H9 (cell line): ENCODE results near the gene POU2F1. TPM values are rescaled to one million over a fixed set of nuclear protein-coding genes. Genes with fewer than 3 reads are reported as not detected.
A peak's percentile ranks its signal among the peaks of the same experiment; 100 is the strongest.

ENCODE experiments used
- DNase-seq: peaks from one replicate; pipeline ENCODE4 v3.0.0-alpha.2; 2017
- H2AFZ ChIP-seq: one replicate; pipeline ENCODE4 v1.6.1; 2013; ENCODE audit warnings: mild to moderate bottlenecking, low read length, control low read depth, moderate library complexity
- H2AK5ac ChIP-seq: 2 replicates; pipeline ENCODE4 v1.6.1; 2013; ENCODE audit warnings: low read length, control low read depth, mixed read lengths; ENCODE audit not compliant: insufficient read length
- H2BK120ac ChIP-seq: one replicate; pipeline ENCODE4 v1.6.1; 2013; ENCODE audit warnings: low read depth, mild to moderate bottlenecking, low read length, control low read depth, inconsistent platforms; ENCODE audit not compliant: poor library complexity, severe bottlenecking
- H2BK12ac ChIP-seq: 2 replicates; pipeline ENCODE4 v1.6.1; 2013; ENCODE audit warnings: low read length, control low read depth, mixed read lengths, low read depth; ENCODE audit not compliant: insufficient read length
- H2BK15ac ChIP-seq: 2 replicates; pipeline ENCODE4 v1.6.1; 2013; ENCODE audit warnings: low read depth, low read length, control low read depth
- H2BK20ac ChIP-seq: one replicate; pipeline ENCODE4 v1.6.1; 2013; ENCODE audit warnings: low read depth, mild to moderate bottlenecking, low read length, control low read depth, inconsistent platforms; ENCODE audit not compliant: poor library complexity, severe bottlenecking
- H2BK5ac ChIP-seq: 2 replicates; pipeline ENCODE4 v1.6.1; 2013; ENCODE audit warnings: low read length, control low read depth, mixed read lengths; ENCODE audit not compliant: insufficient read length
- H3K14ac ChIP-seq: 2 replicates; pipeline ENCODE4 v1.6.1; 2013; ENCODE audit warnings: low read length, control low read depth; ENCODE audit not compliant: insufficient read depth
- H3K18ac ChIP-seq: 2 replicates; pipeline ENCODE4 v1.6.1; 2013; ENCODE audit warnings: low read depth, mild to moderate bottlenecking, mixed read lengths, low read length, control low read depth; ENCODE audit not compliant: insufficient read length
- H3K23ac ChIP-seq: 2 replicates; pipeline ENCODE4 v1.6.1; 2013; ENCODE audit warnings: low read length, control low read depth, mixed read lengths, low read depth; ENCODE audit not compliant: insufficient read length
- H3K23me2 ChIP-seq: 2 replicates; pipeline ENCODE4 v1.6.1; 2013; ENCODE audit warnings: low read depth, mild to moderate bottlenecking, mixed read lengths, low read length, control low read depth; ENCODE audit not compliant: insufficient read length, poor library complexity, severe bottlenecking
- H3K27ac ChIP-seq: 2 replicates; pipeline ENCODE4 v1.5.1; 2013; ENCODE audit warnings: low read length, control low read depth, mixed read lengths, low read depth; ENCODE audit not compliant: insufficient read length
- H3K27me3 ChIP-seq: 2 replicates; pipeline ENCODE4 v1.6.1; 2013; ENCODE audit warnings: low read length, control low read depth, inconsistent platforms; ENCODE audit not compliant: insufficient read depth
- H3K4ac ChIP-seq: 2 replicates; pipeline ENCODE4 v1.6.1; 2013; ENCODE audit warnings: low read depth, mild to moderate bottlenecking, control low read depth, inconsistent platforms, low read length, moderate library complexity
- H3K4me1 ChIP-seq: 2 replicates; pipeline ENCODE4 v1.6.1; 2013; ENCODE audit warnings: low read length, control low read depth, inconsistent platforms; ENCODE audit not compliant: insufficient read depth
- H3K4me2 ChIP-seq: 2 replicates; pipeline ENCODE4 v1.6.1; 2013; ENCODE audit warnings: low read length, control low read depth, mixed read lengths; ENCODE audit not compliant: insufficient read length, insufficient read depth
- H3K56ac ChIP-seq: 2 replicates; pipeline ENCODE4 v1.6.1; 2013; ENCODE audit warnings: low read depth, mild to moderate bottlenecking, mixed read lengths, low read length, control low read depth; ENCODE audit not compliant: insufficient read length
- H3K79me1 ChIP-seq: 2 replicates; pipeline ENCODE4 v1.6.1; 2013; ENCODE audit warnings: low read depth, mild to moderate bottlenecking, moderate library complexity, low read length, control low read depth, inconsistent platforms; ENCODE audit not compliant: insufficient read depth, poor library complexity, severe bottlenecking
- H3K79me2 ChIP-seq: 2 replicates; pipeline ENCODE4 v1.6.1; 2013; ENCODE audit warnings: low read length, control low read depth, inconsistent platforms; ENCODE audit not compliant: insufficient read depth
- H3K9ac ChIP-seq: 2 replicates; pipeline ENCODE4 v1.6.1; 2013; ENCODE audit warnings: low read length, control low read depth, mixed read lengths; ENCODE audit not compliant: insufficient read length; ENCODE audit errors: extremely low read depth
- H3K9me3 ChIP-seq: one replicate; pipeline ENCODE4 v1.6.1; 2013; ENCODE audit warnings: low read depth, low read length, inconsistent platforms; ENCODE audit not compliant: control insufficient read depth
- H3T11ph ChIP-seq: one replicate; pipeline ENCODE4 v1.6.1; 2013; ENCODE audit warnings: mild to moderate bottlenecking, low read length, control low read depth, inconsistent platforms
- H4K20me1 ChIP-seq: one replicate; pipeline ENCODE4 v1.6.1; 2013; ENCODE audit not compliant: control insufficient read depth, insufficient read length, insufficient read depth
- H4K5ac ChIP-seq: 2 replicates; pipeline ENCODE4 v1.6.1; 2013; ENCODE audit warnings: low read depth, mild to moderate bottlenecking, mixed read lengths, low read length, control low read depth; ENCODE audit not compliant: insufficient read length
- H4K8ac ChIP-seq: replicated peaks from 2 replicates; pipeline ENCODE4 v1.6.1; 2013; ENCODE audit warnings: low read length, control low read depth, mixed read lengths, low read depth; ENCODE audit not compliant: insufficient read length
- H4K91ac ChIP-seq: 2 replicates; pipeline ENCODE4 v1.6.1; 2013; ENCODE audit warnings: low read depth, mild to moderate bottlenecking, moderate library complexity, mixed read lengths, low read length, control low read depth; ENCODE audit not compliant: insufficient read length
- H3K27ac Mint-ChIP-seq, 3 experiments: 2 replicates in 2 of 3; 3 replicates in 1 of 3; pipeline ENCODE4 v1.8.0; 2020 to 2021; ENCODE audit warnings: mixed read lengths in 3 of 3, mild to moderate bottlenecking in 1 of 3, moderate library complexity in 1 of 3
- H3K27me3 Mint-ChIP-seq: 2 replicates; pipeline ENCODE4 v1.8.0; 2021; ENCODE audit warnings: low read depth, mild to moderate bottlenecking, moderate library complexity, mixed read lengths
- H3K36me3 Mint-ChIP-seq, 3 experiments: 2 replicates in 2 of 3; 3 replicates in 1 of 3; pipeline ENCODE4 v1.8.0; 2020 to 2021; ENCODE audit warnings: low read depth in 3 of 3, mixed read lengths in 3 of 3; ENCODE audit not compliant: insufficient read depth in 1 of 3
- H3K4me1 Mint-ChIP-seq, 2 experiments: 2 replicates each; pipeline ENCODE4 v1.8.0; 2020; ENCODE audit warnings: mixed read lengths in 2 of 2
- H3K4me3 Mint-ChIP-seq, 2 experiments: 2 replicates in 1 of 2; 3 replicates in 1 of 2; pipeline ENCODE4 v1.8.0; 2020 to 2021; ENCODE audit warnings: mild to moderate bottlenecking in 2 of 2, mixed read lengths in 2 of 2, moderate library complexity in 1 of 2
- H3K9me3 Mint-ChIP-seq, 2 experiments: 2 replicates in 1 of 2; 3 replicates in 1 of 2; pipeline ENCODE4 v1.8.0; 2020; ENCODE audit warnings: mild to moderate bottlenecking in 2 of 2, mixed read lengths in 2 of 2, moderate library complexity in 1 of 2
- WGBS: extraction: QIAGEN DNeasy Blood & Tissue Kit; methylation state at CpG from one replicate; pipeline ENCODE4 v1.1.7; 2013; ENCODE audit warnings: missing lambda C conversion rate, low lambda C conversion rate, mixed read lengths; ENCODE audit not compliant: insufficient read length; ENCODE audit errors: extremely low coverage; 5-methylcytosine and 5-hydroxymethylcytosine counted together
- total RNA-seq: library from RNA; stranded (reverse); gene quantifications from 2 replicates; pipeline ENCODE4 v1.2.1, GENCODE V29; 2021
- TF ChIP-seq, protein P1 (sequence below): fragments of 200-600 bp; sonication (generic); conservative IDR thresholded peaks from 3 replicates; pipeline ENCODE4 v1.8.0; 2021; ENCODE audit warnings: antibody characterized with exemption, mild to moderate bottlenecking

The POU2F1 gene
- total RNA-seq, 1 experiment from 2014 or later: 62.5 TPM

DNA sequence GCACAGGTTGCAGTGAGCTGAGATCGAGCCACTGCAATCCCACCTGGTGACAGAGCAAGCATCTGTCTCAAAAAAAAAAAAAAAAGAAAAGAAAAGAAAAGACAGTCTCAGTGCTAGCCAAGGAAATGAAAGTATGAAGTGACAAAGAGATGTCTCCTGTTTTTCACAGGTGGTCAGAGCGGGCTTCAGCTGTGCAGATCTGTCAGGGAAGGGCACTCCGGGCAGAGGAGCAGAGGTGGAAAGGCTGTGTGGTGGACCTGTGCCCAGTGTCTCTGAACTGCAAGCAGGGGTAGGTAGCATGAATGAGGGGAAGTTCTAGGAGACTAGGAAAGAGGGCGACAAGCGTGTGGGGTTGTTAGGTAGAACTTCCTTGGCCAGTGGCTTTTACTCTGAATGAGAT is 230.2 kb downstream of the POU2F1 start:
- no peak overlapping the region for H2BK5ac ChIP-seq
- no peak overlapping the region for H3K18ac ChIP-seq
- H3K79me2 ChIP-seq: no peaks in the 10 kb centered on the region
- H4K8ac ChIP-seq: no peak overlapping the region
- no peak overlapping the region for H3K4ac ChIP-seq
- H3T11ph ChIP-seq: no peak overlapping the region
- no peak overlapping the region for H2AFZ ChIP-seq
- no peak overlapping the region for H2BK120ac ChIP-seq
- H2BK15ac ChIP-seq: no peak overlapping the region
- H2BK20ac ChIP-seq: no peak overlapping the region
- H4K20me1 ChIP-seq: no peaks in the 10 kb centered on the region
- TF ChIP-seq, protein P1, sequence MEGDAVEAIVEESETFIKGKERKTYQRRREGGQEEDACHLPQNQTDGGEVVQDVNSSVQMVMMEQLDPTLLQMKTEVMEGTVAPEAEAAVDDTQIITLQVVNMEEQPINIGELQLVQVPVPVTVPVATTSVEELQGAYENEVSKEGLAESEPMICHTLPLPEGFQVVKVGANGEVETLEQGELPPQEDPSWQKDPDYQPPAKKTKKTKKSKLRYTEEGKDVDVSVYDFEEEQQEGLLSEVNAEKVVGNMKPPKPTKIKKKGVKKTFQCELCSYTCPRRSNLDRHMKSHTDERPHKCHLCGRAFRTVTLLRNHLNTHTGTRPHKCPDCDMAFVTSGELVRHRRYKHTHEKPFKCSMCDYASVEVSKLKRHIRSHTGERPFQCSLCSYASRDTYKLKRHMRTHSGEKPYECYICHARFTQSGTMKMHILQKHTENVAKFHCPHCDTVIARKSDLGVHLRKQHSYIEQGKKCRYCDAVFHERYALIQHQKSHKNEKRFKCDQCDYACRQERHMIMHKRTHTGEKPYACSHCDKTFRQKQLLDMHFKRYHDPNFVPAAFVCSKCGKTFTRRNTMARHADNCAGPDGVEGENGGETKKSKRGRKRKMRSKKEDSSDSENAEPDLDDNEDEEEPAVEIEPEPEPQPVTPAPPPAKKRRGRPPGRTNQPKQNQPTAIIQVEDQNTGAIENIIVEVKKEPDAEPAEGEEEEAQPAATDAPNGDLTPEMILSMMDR: no peak
- Mint-ChIP-seq H3K36me3 (no peaks in the 10 kb centered on the region), H3K4me3 (no peak overlapping the region), H3K9me3 (no peaks in the 10 kb centered on the region), H3K4me1 (peaks cover 7 to 12% of the 10 kb centered on the region in 2 experiments; a peak in 3 of 4 replicates), H3K27me3 (peaks cover 30% of the 10 kb centered on the region), H3K27ac (peak overlapping the region in 1 of 3 experiments; percentile 40; a peak in 1 of 7 replicates)
- no peak overlapping the region for H2BK12ac ChIP-seq
- DNase-seq: no peak
- H3K27ac ChIP-seq: no peak overlapping the region
- no peak overlapping the region for H4K5ac ChIP-seq
- H3K23ac ChIP-seq: no peak overlapping the region
- H2AK5ac ChIP-seq: no peak overlapping the region
- H3K23me2 ChIP-seq: peaks cover 8% of the 10 kb centered on the region
- no peak overlapping the region for H3K56ac ChIP-seq
- H3K27me3 ChIP-seq: no peaks in the 10 kb centered on the region; the same call in 1 of the 2 replicates
- H3K14ac ChIP-seq: no peak overlapping the region
- H4K91ac ChIP-seq: no peak overlapping the region
- H3K4me2 ChIP-seq: no peak overlapping the region
- no peaks in the 10 kb centered on the region; the same call in 1 of the 2 replicates for H3K4me1 ChIP-seq
- no peaks in the 10 kb centered on the region for H3K79me1 ChIP-seq
- no peaks in the 10 kb centered on the region for H3K9me3 ChIP-seq
- no CpG with 5 or more reads among the region's 5 CpGs for WGBS
- H3K9ac ChIP-seq: no peak overlapping the region
